Amniotic stem cell (primary cell): Measurements from ENCODE around the gene ECPAS.
"Not testable (repeated sequence)": the region's sequence is repeated elsewhere in the genome, so short reads cannot be mapped to it uniquely, and the experiment has no call there.

ENCODE experiments used
- DNase-seq: peaks from one replicate; lab custom pipeline; 2025; lab: John Stamatoyannopoulos, UW

The ECPAS gene

GRCh38 chr9:111467778-111468367 is 16.3 kb downstream of the ECPAS start:
- no peak for DNase-seq

GRCh38 chr9:111463048-111463447 is 21.1 kb downstream of the ECPAS start:
- DNase-seq, result no peak

- no peak for DNase-seq
Observed at GRCh38 chr9:111458139-111459009, 25.8 kb downstream of the ECPAS start.

- no peak for DNase-seq
Observed at GRCh38 chr9:111456529-111456928, 27.7 kb downstream of the ECPAS start.

GRCh38 chr9:111455638-111456037 is 28.5 kb downstream of the ECPAS start:
- DNase-seq, result no peak

- DNase-seq, result no peak
Observed at GRCh38 chr9:111454751-111455150, 29.4 kb downstream of the ECPAS start.

GRCh38 chr9:111451570-111451969 is 32.6 kb downstream of the ECPAS start:
- no peak for DNase-seq

- no peak for DNase-seq
Observed at GRCh38 chr9:111450124-111450523, 34.1 kb downstream of the ECPAS start.

GRCh38 chr9:111449705-111450104 is 34.5 kb downstream of the ECPAS start:
- no peak for DNase-seq

GRCh38 chr9:111445799-111446198 is 38.4 kb downstream of the ECPAS start:
- not testable (repeated sequence) for DNase-seq

- no peak for DNase-seq
Observed at GRCh38 chr9:111443454-111443853, 40.7 kb downstream of the ECPAS start.

- DNase-seq, result no peak
Observed at GRCh38 chr9:111442360-111443027, 41.7 kb downstream of the ECPAS start.

- DNase-seq, result no peak
Observed at GRCh38 chr9:111440226-111440625, 44.0 kb downstream of the ECPAS start.

GRCh38 chr9:111438541-111439235 is 45.5 kb downstream of the ECPAS start:
- no peak for DNase-seq

- no peak for DNase-seq
Observed at GRCh38 chr9:111436571-111436970, 47.6 kb downstream of the ECPAS start.

- DNase-seq, result no peak
Observed at GRCh38 chr9:111433082-111433481, 51.1 kb downstream of the ECPAS start.

- no peak for DNase-seq
Observed at GRCh38 chr9:111431684-111432083, 52.5 kb downstream of the ECPAS start.

GRCh38 chr9:111429175-111429574 is 55.0 kb downstream of the ECPAS start:
- DNase-seq, result no peak

- DNase-seq, result no peak
Observed at GRCh38 chr9:111427186-111427585, 57.0 kb downstream of the ECPAS start.

- DNase-seq, result no peak
Observed at GRCh38 chr9:111423389-111423788, 60.8 kb downstream of the ECPAS start.

- no peak for DNase-seq
Observed at GRCh38 chr9:111414406-111414805, 69.8 kb downstream of the ECPAS start.

GRCh38 chr9:111413996-111414395 is 70.2 kb downstream of the ECPAS start:
- no peak for DNase-seq
